Osteoblast (primary cell): ENCODE results near the gene FRMD4A. TPM values are rescaled to one million over a fixed set of nuclear protein-coding genes. Genes with fewer than 3 reads are reported as not detected.

ENCODE experiments used
- DNase-seq: peaks from one replicate; pipeline ENCODE4 v3.0.0; 2011; ENCODE audit warnings: low spot score, mixed read lengths; ENCODE audit not compliant: insufficient read length; ENCODE audit errors: missing footprints
- H2AFZ ChIP-seq: 2 replicates; pipeline ENCODE4 v1.6.0; 2011; ENCODE audit warnings: mild to moderate bottlenecking, low read length
- H3K27ac ChIP-seq: 2 replicates; pipeline ENCODE4 v1.5.1; 2011; ENCODE audit warnings: mild to moderate bottlenecking, low read depth, low read length, moderate library complexity
- H3K27me3 ChIP-seq: 2 replicates; pipeline ENCODE4 v1.6.0; 2012; ENCODE audit warnings: mild to moderate bottlenecking, control low read depth, inconsistent platforms, low read length, moderate library complexity; ENCODE audit not compliant: insufficient read depth
- H3K36me3 ChIP-seq: 2 replicates; pipeline ENCODE4 v1.5.1; 2011; ENCODE audit warnings: mild to moderate bottlenecking, low read length, control low read depth, moderate library complexity; ENCODE audit not compliant: insufficient read depth
- H3K4me1 ChIP-seq: 2 replicates; pipeline ENCODE4 v1.5.1; 2011; ENCODE audit warnings: mild to moderate bottlenecking, low read length, control low read depth, moderate library complexity; ENCODE audit not compliant: insufficient read depth
- H3K4me2 ChIP-seq: 2 replicates; pipeline ENCODE4 v1.6.0; 2011; ENCODE audit warnings: mild to moderate bottlenecking, low read length; ENCODE audit not compliant: insufficient read depth
- H3K4me3 ChIP-seq: fragments of 200-600 bp; sonication (generic); 3 replicates; pipeline ENCODE4 v1.5.1; 2012; ENCODE audit warnings: mild to moderate bottlenecking, low read length, inconsistent platforms; ENCODE audit not compliant: insufficient read depth
- H3K79me2 ChIP-seq: 2 replicates; pipeline ENCODE4 v1.6.0; 2012; ENCODE audit warnings: mild to moderate bottlenecking, low read length, control low read depth, inconsistent platforms; ENCODE audit not compliant: insufficient read depth
- H3K9me3 ChIP-seq: 2 replicates; pipeline ENCODE4 v1.5.1; 2011; ENCODE audit warnings: low read depth, low read length, control low read depth
- H4K20me1 ChIP-seq: 2 replicates; pipeline ENCODE4 v1.6.0; 2012; ENCODE audit warnings: mild to moderate bottlenecking, low read length, control low read depth; ENCODE audit not compliant: insufficient read depth
- CTCF ChIP-seq: IDR thresholded peaks from 2 replicates; pipeline ENCODE4 v1.5.1; 2011; ENCODE audit warnings: mild to moderate bottlenecking, low read depth, low read length, moderate library complexity; ENCODE audit errors: extremely low read depth
- total RNA-seq: library from RNA; depleted of rRNA; stranded (reverse); fragments of >200 nt; gene quantifications from 2 replicates; pipeline ENCODE4 v1.2.3, GENCODE V29; 2012

FRMD4A gene
- total RNA-seq, 1 donor = 41.3 TPM

- Histone ChIP-seq H3K79me2 (no peaks in the 10 kb centered on the region), H2AFZ (no peak overlapping the region), H3K36me3 (no peaks in the 10 kb centered on the region), H3K27me3 (peaks cover 27% of the 10 kb centered on the region), H3K27ac (no peak overlapping the region), H4K20me1 (no peaks in the 10 kb centered on the region), H3K4me2 (no peak overlapping the region), H3K4me1 (peaks cover 9% of the 10 kb centered on the region), H3K4me3 (no peak overlapping the region), H3K9me3 (no peaks in the 10 kb centered on the region)
- DNase-seq = no peak
- no peak for TF ChIP-seq CTCF
These were observed 25.0 kb upstream of the FRMD4A start for GRCh38 chr10:14355750-14356149.

- no peaks in the 10 kb centered on the region for H3K79me2 ChIP-seq
- no peaks in the 10 kb centered on the region for H3K36me3 ChIP-seq
- no peak for TF ChIP-seq CTCF
- no peaks in the 10 kb centered on the region for H3K4me1 ChIP-seq
- no peak overlapping the region for H3K4me2 ChIP-seq
- H3K27ac ChIP-seq = no peak overlapping the region
- no peak overlapping the region for H2AFZ ChIP-seq
- H3K9me3 ChIP-seq = no peaks in the 10 kb centered on the region
- no peak for DNase-seq
- H4K20me1 ChIP-seq = no peaks in the 10 kb centered on the region
- no peak overlapping the region for H3K4me3 ChIP-seq
- peaks cover 18% of the 10 kb centered on the region for H3K27me3 ChIP-seq
These were observed 22.7 kb upstream of the FRMD4A start for GRCh38 chr10:14353291-14353913.

GRCh38 chr10:14350006-14350405, 19.3 kb upstream of the FRMD4A start:
- Histone ChIP-seq H3K27me3 (peaks cover 8% of the 10 kb centered on the region), H3K36me3 (no peaks in the 10 kb centered on the region), H2AFZ (no peak overlapping the region), H3K79me2 (no peaks in the 10 kb centered on the region), H3K4me1 (no peaks in the 10 kb centered on the region), H3K4me3 (no peak overlapping the region), H4K20me1 (no peaks in the 10 kb centered on the region), H3K4me2 (no peak overlapping the region), H3K9me3 (no peaks in the 10 kb centered on the region), H3K27ac (no peak overlapping the region)
- TF ChIP-seq CTCF = no peak
- DNase-seq = no peak

- Histone ChIP-seq H4K20me1 (no peaks in the 10 kb centered on the region), H3K4me2 (no peak overlapping the region), H3K9me3 (no peaks in the 10 kb centered on the region), H3K27me3 (peaks cover 11% of the 10 kb centered on the region), H3K79me2 (no peaks in the 10 kb centered on the region), H2AFZ (no peak overlapping the region), H3K36me3 (no peaks in the 10 kb centered on the region), H3K4me1 (no peaks in the 10 kb centered on the region), H3K27ac (no peak overlapping the region), H3K4me3 (no peak overlapping the region)
- no peak for TF ChIP-seq CTCF
- no peak for DNase-seq
These were observed 18.4 kb upstream of the FRMD4A start for GRCh38 chr10:14349081-14349480.
